ENCODE measurements around the gene ARPC5.

ARPC5 gene

GRCh38 chr1:183604038-183604808 is 31.4 kb downstream of the ARPC5 start:
- Histone ChIP-seq H4K91ac (ENCODE audit: low read depth, low read length) (no peak overlapping the region), H3K36me3 (ENCODE audit: control insufficient read depth in 1 of 2, insufficient read depth in 2 of 2, low read length in 2 of 2) (no peaks in the 10 kb centered on the region), H2AK5ac (ENCODE audit: low read length) (no peak overlapping the region), H2BK5ac (ENCODE audit: low read depth, low read length, poor library complexity) (no peak overlapping the region), H3K14ac (ENCODE audit: low read length) (no peak overlapping the region), H4K8ac (ENCODE audit: low read depth, low read length) (no peak overlapping the region), H3K4ac (ENCODE audit: low read depth, low read length) (no peak overlapping the region), H3K23ac (ENCODE audit: low read length) (no peak overlapping the region), H3K4me2 (ENCODE audit: low read length) (no peak overlapping the region), H3K18ac (ENCODE audit: low read length) (no peak overlapping the region), H2AFZ (ENCODE audit: insufficient read depth, low read length, poor library complexity) (no peak overlapping the region), H2BK120ac (ENCODE audit: insufficient read depth, low read length, poor library complexity) (no peak overlapping the region), H3K79me1 (ENCODE audit: low read length) (no peaks in the 10 kb centered on the region), H3K27ac (ENCODE audit: low read depth, low read length) (no peak overlapping the region), H3K9me3 (ENCODE audit: insufficient read depth, low read depth, low read length) (no peaks in the 10 kb centered on the region), H3K27me3 (ENCODE audit: insufficient read depth, low read length) (no peaks in the 10 kb centered on the region), H3K4me3 (ENCODE audit: low read depth, low read length) (no peak overlapping the region), H2BK12ac (ENCODE audit: low read length) (no peak overlapping the region), H3K79me2 (ENCODE audit: control insufficient read depth, insufficient read depth, low read length, poor library complexity) (no peaks in the 10 kb centered on the region), H4K12ac (ENCODE audit: low read depth, low read length) (no peak overlapping the region), H3K9ac (ENCODE audit: low read length) (no peak overlapping the region), H3K4me1 (ENCODE audit: control insufficient read depth in 1 of 2, insufficient read depth in 2 of 2, low read length in 2 of 2) (no peaks in the 10 kb centered on the region)
- DNase-seq, result no peak
- WGBS (ENCODE audit: extremely low coverage, insufficient coverage, insufficient read length), result no CpG with 5 or more reads among the region's 10 CpGs

GRCh38 chr1:183602510-183602909 is 33.1 kb downstream of the ARPC5 start:
- Histone ChIP-seq H3K4me3 (ENCODE audit: low read depth, low read length) (no peak overlapping the region), H4K91ac (ENCODE audit: low read depth, low read length) (no peak overlapping the region), H3K27ac (ENCODE audit: low read depth, low read length) (no peak overlapping the region), H3K18ac (ENCODE audit: low read length) (no peak overlapping the region), H2AFZ (ENCODE audit: insufficient read depth, low read length, poor library complexity) (no peak overlapping the region), H3K4me1 (ENCODE audit: control insufficient read depth in 1 of 2, insufficient read depth in 2 of 2, low read length in 2 of 2) (peaks cover 0 to 3% of the 10 kb centered on the region in 2 experiments), H3K4me2 (ENCODE audit: low read length) (no peak overlapping the region), H2BK12ac (ENCODE audit: low read length) (no peak overlapping the region), H4K12ac (ENCODE audit: low read depth, low read length) (no peak overlapping the region), H3K14ac (ENCODE audit: low read length) (no peak overlapping the region), H3K9ac (ENCODE audit: low read length) (no peak overlapping the region), H3K36me3 (ENCODE audit: control insufficient read depth in 1 of 2, insufficient read depth in 2 of 2, low read length in 2 of 2) (no peaks in the 10 kb centered on the region), H3K79me1 (ENCODE audit: low read length) (no peaks in the 10 kb centered on the region), H2AK5ac (ENCODE audit: low read length) (no peak overlapping the region), H2BK120ac (ENCODE audit: insufficient read depth, low read length, poor library complexity) (no peak overlapping the region), H3K23ac (ENCODE audit: low read length) (no peak overlapping the region), H3K27me3 (ENCODE audit: insufficient read depth, low read length) (no peaks in the 10 kb centered on the region), H3K79me2 (ENCODE audit: control insufficient read depth, insufficient read depth, low read length, poor library complexity) (no peaks in the 10 kb centered on the region), H2BK5ac (ENCODE audit: low read depth, low read length, poor library complexity) (no peak overlapping the region), H3K4ac (ENCODE audit: low read depth, low read length) (no peak overlapping the region), H3K9me3 (ENCODE audit: insufficient read depth, low read depth, low read length) (no peaks in the 10 kb centered on the region), H4K8ac (ENCODE audit: low read depth, low read length) (no peak overlapping the region)
- no CpG with 5 or more reads among the region's 1 CpG for WGBS (ENCODE audit: extremely low coverage, insufficient coverage, insufficient read length)
- no peak for DNase-seq

- Histone ChIP-seq H3K9me3 (ENCODE audit: insufficient read depth, low read depth, low read length) (no peaks in the 10 kb centered on the region), H3K9ac (ENCODE audit: low read length) (no peak overlapping the region), H2AFZ (ENCODE audit: insufficient read depth, low read length, poor library complexity) (no peak overlapping the region), H4K8ac (ENCODE audit: low read depth, low read length) (no peak overlapping the region), H3K4me1 (ENCODE audit: control insufficient read depth in 1 of 2, insufficient read depth in 2 of 2, low read length in 2 of 2) (peaks cover 0 to 3% of the 10 kb centered on the region in 2 experiments), H3K4me3 (ENCODE audit: low read depth, low read length) (no peak overlapping the region), H2BK120ac (ENCODE audit: insufficient read depth, low read length, poor library complexity) (no peak overlapping the region), H3K27ac (ENCODE audit: low read depth, low read length) (no peak overlapping the region), H2BK12ac (ENCODE audit: low read length) (no peak overlapping the region), H3K36me3 (ENCODE audit: control insufficient read depth in 1 of 2, insufficient read depth in 2 of 2, low read length in 2 of 2) (no peaks in the 10 kb centered on the region), H3K79me2 (ENCODE audit: control insufficient read depth, insufficient read depth, low read length, poor library complexity) (no peaks in the 10 kb centered on the region), H3K4ac (ENCODE audit: low read depth, low read length) (no peak overlapping the region), H4K91ac (ENCODE audit: low read depth, low read length) (no peak overlapping the region), H3K4me2 (ENCODE audit: low read length) (no peak overlapping the region), H3K27me3 (ENCODE audit: insufficient read depth, low read length) (no peaks in the 10 kb centered on the region), H3K14ac (ENCODE audit: low read length) (no peak overlapping the region), H2AK5ac (ENCODE audit: low read length) (no peak overlapping the region), H3K18ac (ENCODE audit: low read length) (no peak overlapping the region), H3K23ac (ENCODE audit: low read length) (no peak overlapping the region), H4K12ac (ENCODE audit: low read depth, low read length) (no peak overlapping the region), H3K79me1 (ENCODE audit: low read length) (no peaks in the 10 kb centered on the region), H2BK5ac (ENCODE audit: low read depth, low read length, poor library complexity) (no peak overlapping the region)
- DNase-seq, result no peak
- WGBS (ENCODE audit: extremely low coverage, insufficient coverage, insufficient read length), result no CpG with 5 or more reads among the region's 3 CpGs
Measured at GRCh38 chr1:183600634-183601033, 34.9 kb downstream of the ARPC5 start.

- Histone ChIP-seq H3K4ac (ENCODE audit: low read depth, low read length) (no peak overlapping the region), H3K27ac (ENCODE audit: low read depth, low read length) (no peak overlapping the region), H3K79me1 (ENCODE audit: low read length) (no peaks in the 10 kb centered on the region), H3K18ac (ENCODE audit: low read length) (no peak overlapping the region), H3K9ac (ENCODE audit: low read length) (no peak overlapping the region), H3K4me3 (ENCODE audit: low read depth, low read length) (no peak overlapping the region), H3K79me2 (ENCODE audit: control insufficient read depth, insufficient read depth, low read length, poor library complexity) (no peaks in the 10 kb centered on the region), H2BK5ac (ENCODE audit: low read depth, low read length, poor library complexity) (no peak overlapping the region), H4K91ac (ENCODE audit: low read depth, low read length) (no peak overlapping the region), H3K23ac (ENCODE audit: low read length) (no peak overlapping the region), H2AFZ (ENCODE audit: insufficient read depth, low read length, poor library complexity) (no peak overlapping the region), H3K4me2 (ENCODE audit: low read length) (no peak overlapping the region), H2BK120ac (ENCODE audit: insufficient read depth, low read length, poor library complexity) (no peak overlapping the region), H4K12ac (ENCODE audit: low read depth, low read length) (no peak overlapping the region), H2BK12ac (ENCODE audit: low read length) (no peak overlapping the region), H4K8ac (ENCODE audit: low read depth, low read length) (no peak overlapping the region), H3K9me3 (ENCODE audit: insufficient read depth, low read depth, low read length) (no peaks in the 10 kb centered on the region), H2AK5ac (ENCODE audit: low read length) (no peak overlapping the region), H3K4me1 (ENCODE audit: control insufficient read depth in 1 of 2, insufficient read depth in 2 of 2, low read length in 2 of 2) (peaks cover 0 to 3% of the 10 kb centered on the region in 2 experiments), H3K14ac (ENCODE audit: low read length) (no peak overlapping the region), H3K27me3 (ENCODE audit: insufficient read depth, low read length) (no peaks in the 10 kb centered on the region), H3K36me3 (ENCODE audit: control insufficient read depth in 1 of 2, insufficient read depth in 2 of 2, low read length in 2 of 2) (no peaks in the 10 kb centered on the region)
- no CpG with 5 or more reads among the region's 3 CpGs for WGBS (ENCODE audit: extremely low coverage, insufficient coverage, insufficient read length)
- no peak for DNase-seq
Measured at GRCh38 chr1:183600136-183600535, 35.4 kb downstream of the ARPC5 start.

Data from trophoblast cell (in vitro differentiated cells and primary cell).